Measurements from ENCODE around the gene FAM120A. TPM values are rescaled to one million over a fixed set of nuclear protein-coding genes. Genes with fewer than 3 reads are reported as not detected.

FAM120A gene
- total RNA-seq, 4 donors from 2014 or later = 44.4 to 94.7 (median 72.3) TPM

- H3K27me3 ChIP-seq = no peaks in the 10 kb centered on the region
- H3K4me3 ChIP-seq = no peak overlapping the region
- no peak for ATAC-seq
- H3K36me3 ChIP-seq = no peaks in the 10 kb centered on the region
- intact Hi-C loops (cut with DNase I; ENCODE audit: low total_unique reads) (no loop called here), in situ Hi-C loops (cut with MboI; ENCODE audit: low sequenced_read_pairs in 4 of 4) (loop anchor here in 2 of 4 donors (25.0 kb wide), 2 partner anchors 95 to 355 kb away; no protein-coding TSS in a partner anchor)
- peak overlapping the region; percentile 44 to 59 (median 48) for H3K27ac ChIP-seq
- DNase-seq = no peak
- peaks cover 64 to 67% of the 10 kb centered on the region in 2 donors for H3K4me1 ChIP-seq
- H3K9me3 ChIP-seq = no peaks in the 10 kb centered on the region
- TF ChIP-seq CTCF (IDR thresholded peaks at IDR 0.05 in 4 of 5, conservative IDR thresholded peaks at IDR 0.05 in 1 of 5) = no peak
- no peak for TF ChIP-seq POLR2A (IDR thresholded peaks at IDR 0.05)
These were observed 16.0 kb downstream of the FAM120A start for GRCh38 chr9:93467462-93467861.

GRCh38 chr9:93468763-93469456, 17.4 kb downstream of the FAM120A start:
- Histone ChIP-seq H3K36me3 (no peaks in the 10 kb centered on the region), H3K9me3 (no peaks in the 10 kb centered on the region), H3K27me3 (no peaks in the 10 kb centered on the region), H3K4me3 (peak overlapping the region in 2 of 4 donors; percentile 1 to 15), H3K27ac (peak overlapping the region; percentile 19 to 66 (median 57)), H3K4me1 (peaks cover 60 to 64% of the 10 kb centered on the region in 2 donors)
- TF ChIP-seq POLR2A (IDR thresholded peaks at IDR 0.05) (no peak), CTCF (IDR thresholded peaks at IDR 0.05 in 4 of 5, conservative IDR thresholded peaks at IDR 0.05 in 1 of 5) (no peak)
- ATAC-seq (no peak), DNase-seq (no peak)
- intact Hi-C loops (cut with DNase I; ENCODE audit: low total_unique reads) (no loop called here), in situ Hi-C loops (cut with MboI; ENCODE audit: low sequenced_read_pairs in 4 of 4) (loop anchor here in 2 of 4 donors (25.0 kb wide), 2 partner anchors 93 to 357 kb away; no protein-coding TSS in a partner anchor)

- intact Hi-C loops (cut with DNase I; ENCODE audit: low total_unique reads) = no loop called here
- TF ChIP-seq CTCF (IDR thresholded peaks at IDR 0.05 in 4 of 5, conservative IDR thresholded peaks at IDR 0.05 in 1 of 5) (no peak), POLR2A (IDR thresholded peaks at IDR 0.05) (no peak)
- no peak overlapping the region for H3K27ac ChIP-seq
These were observed 18.9 kb downstream of the FAM120A start for GRCh38 chr9:93470391-93470790.

GRCh38 chr9:93471124-93471523, 19.6 kb downstream of the FAM120A start:
- Histone ChIP-seq H3K27me3 (no peaks in the 10 kb centered on the region), H3K9me3 (no peaks in the 10 kb centered on the region), H3K27ac (no peak overlapping the region), H3K36me3 (no peaks in the 10 kb centered on the region), H3K4me3 (no peak overlapping the region), H3K4me1 (peaks cover 51 to 63% of the 10 kb centered on the region in 2 donors)
- TF ChIP-seq POLR2A (IDR thresholded peaks at IDR 0.05) = no peak
- no peak for TF ChIP-seq CTCF (IDR thresholded peaks at IDR 0.05 in 4 of 5, conservative IDR thresholded peaks at IDR 0.05 in 1 of 5)
- in situ Hi-C loops (cut with MboI; ENCODE audit: low sequenced_read_pairs in 4 of 4) = loop anchor here in 2 of 4 donors (25.0 kb wide), 2 partner anchors 91 to 359 kb away; no protein-coding TSS in a partner anchor
- intact Hi-C loops (cut with DNase I; ENCODE audit: low total_unique reads) = no loop called here
- no peak for DNase-seq
- ATAC-seq = no peak

More at GRCh38 chr9:93470391-93470790, 18.9 kb downstream of the FAM120A start:
- no peaks in the 10 kb centered on the region for H3K9me3 ChIP-seq
- no peaks in the 10 kb centered on the region for H3K27me3 ChIP-seq
- H3K4me1 ChIP-seq = peaks cover 50 to 63% of the 10 kb centered on the region in 2 donors
- ATAC-seq = no peak
- no peaks in the 10 kb centered on the region for H3K36me3 ChIP-seq
- in situ Hi-C loops (cut with MboI; ENCODE audit: low sequenced_read_pairs in 4 of 4) = loop anchor here in 2 of 4 donors (25.0 kb wide), 2 partner anchors 92 to 358 kb away; no protein-coding TSS in a partner anchor
- DNase-seq = no peak
- H3K4me3 ChIP-seq = no peak overlapping the region
